ENCODE measurements around the gene TLX2. TPM values are rescaled to one million over a fixed set of nuclear protein-coding genes. Genes with fewer than 3 reads are reported as not detected.
"Not testable (repeated sequence)": the region's sequence is repeated elsewhere in the genome, so short reads cannot be mapped to it uniquely, and the experiment has no call there.

Gene TLX2
- total RNA-seq, 4 donors from 2014 or later, result not detected

DNA sequence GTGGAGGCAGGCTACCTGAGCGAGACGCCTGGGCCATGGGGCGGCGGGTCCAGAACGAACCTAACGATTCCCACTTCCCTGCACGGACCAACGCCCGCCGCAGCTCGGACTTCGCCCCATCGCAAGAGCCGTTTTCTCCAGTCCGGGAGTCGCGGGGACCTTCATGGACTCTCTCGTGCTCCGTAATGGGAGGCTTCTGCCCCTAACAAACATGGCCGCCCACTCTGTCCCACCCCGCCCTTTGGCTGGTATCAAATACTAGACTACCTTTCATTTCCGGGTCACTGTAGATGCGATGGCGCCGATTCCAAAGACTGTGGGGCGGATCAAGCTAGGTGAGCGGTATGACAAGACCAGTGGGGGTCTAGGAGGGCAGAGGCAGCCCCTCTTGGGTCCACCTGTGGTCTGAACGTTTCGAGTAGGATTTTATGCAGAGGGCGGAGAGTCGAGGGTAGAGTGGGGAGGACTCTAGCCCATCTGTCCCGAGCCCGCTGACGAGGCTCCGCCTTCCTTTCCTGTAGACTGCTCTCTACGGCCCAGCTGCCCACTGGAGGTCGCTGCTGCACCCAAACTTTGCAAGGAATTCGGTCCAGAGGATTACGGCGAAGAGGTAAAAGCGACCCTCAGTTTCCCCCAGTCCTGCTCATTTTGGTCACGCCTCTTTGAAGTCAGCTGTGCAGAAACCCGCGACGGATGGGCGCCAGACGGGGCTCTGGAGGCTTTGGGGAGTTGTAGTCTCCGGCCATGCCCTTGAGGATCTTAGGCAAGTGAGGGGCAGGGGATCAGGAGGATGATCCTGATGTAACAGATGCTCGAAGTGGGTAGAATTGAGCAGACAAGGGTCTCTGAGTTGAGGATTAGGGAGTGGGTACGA, 31.2 kb upstream of the TLX2 start, which contains the start of the genes CCDC142 and TTC31:
TSS of gene CCDC142 (minus strand) at position 198 of the 874 bp plus-strand sequence. CDS start at position 37, 161 bp downstream.
TSS of gene TTC31 (plus strand) at position 281 of the 874 bp plus-strand sequence. CDS start at position 296, 15 bp downstream.
- Histone ChIP-seq H3K4me3 (peak within 1 kb of the TSS; percentile 68 to 96 (median 84)), H3K27me3 (no peaks in the 10 kb centered on the region), H3K36me3 (peaks cover 0 to 63% (median 3%) of the 10 kb centered on the region in 3 donors), H3K27ac (peak within 1 kb of the TSS; percentile 88 to 97 (median 90)), H3K9me3 (no peaks in the 10 kb centered on the region), H3K4me1 (peaks cover 21 to 48% (median 24%) of the 10 kb centered on the region in 3 donors)
- WGBS, 2 donors, result 0% methylated on average over 7 to 20 of the region's 50 CpGs
- peak in 1 of 4 donors; percentile 45 for TF ChIP-seq POLR2A (IDR thresholded peaks at IDR 0.05)
- TF ChIP-seq, protein P1, sequence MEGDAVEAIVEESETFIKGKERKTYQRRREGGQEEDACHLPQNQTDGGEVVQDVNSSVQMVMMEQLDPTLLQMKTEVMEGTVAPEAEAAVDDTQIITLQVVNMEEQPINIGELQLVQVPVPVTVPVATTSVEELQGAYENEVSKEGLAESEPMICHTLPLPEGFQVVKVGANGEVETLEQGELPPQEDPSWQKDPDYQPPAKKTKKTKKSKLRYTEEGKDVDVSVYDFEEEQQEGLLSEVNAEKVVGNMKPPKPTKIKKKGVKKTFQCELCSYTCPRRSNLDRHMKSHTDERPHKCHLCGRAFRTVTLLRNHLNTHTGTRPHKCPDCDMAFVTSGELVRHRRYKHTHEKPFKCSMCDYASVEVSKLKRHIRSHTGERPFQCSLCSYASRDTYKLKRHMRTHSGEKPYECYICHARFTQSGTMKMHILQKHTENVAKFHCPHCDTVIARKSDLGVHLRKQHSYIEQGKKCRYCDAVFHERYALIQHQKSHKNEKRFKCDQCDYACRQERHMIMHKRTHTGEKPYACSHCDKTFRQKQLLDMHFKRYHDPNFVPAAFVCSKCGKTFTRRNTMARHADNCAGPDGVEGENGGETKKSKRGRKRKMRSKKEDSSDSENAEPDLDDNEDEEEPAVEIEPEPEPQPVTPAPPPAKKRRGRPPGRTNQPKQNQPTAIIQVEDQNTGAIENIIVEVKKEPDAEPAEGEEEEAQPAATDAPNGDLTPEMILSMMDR (IDR thresholded peaks at IDR 0.05), result peak; percentile 83 to 92 (median 87)
- peak; percentile 86 for DNase-seq
- intact Hi-C loops (cut with DNase I), result loop anchor here (5.0 to 10.0 kb wide), 2 partner anchors 44 to 102 kb away; partner anchors contain the start of genes AUP1, DQX1 and HTRA2

DNA sequence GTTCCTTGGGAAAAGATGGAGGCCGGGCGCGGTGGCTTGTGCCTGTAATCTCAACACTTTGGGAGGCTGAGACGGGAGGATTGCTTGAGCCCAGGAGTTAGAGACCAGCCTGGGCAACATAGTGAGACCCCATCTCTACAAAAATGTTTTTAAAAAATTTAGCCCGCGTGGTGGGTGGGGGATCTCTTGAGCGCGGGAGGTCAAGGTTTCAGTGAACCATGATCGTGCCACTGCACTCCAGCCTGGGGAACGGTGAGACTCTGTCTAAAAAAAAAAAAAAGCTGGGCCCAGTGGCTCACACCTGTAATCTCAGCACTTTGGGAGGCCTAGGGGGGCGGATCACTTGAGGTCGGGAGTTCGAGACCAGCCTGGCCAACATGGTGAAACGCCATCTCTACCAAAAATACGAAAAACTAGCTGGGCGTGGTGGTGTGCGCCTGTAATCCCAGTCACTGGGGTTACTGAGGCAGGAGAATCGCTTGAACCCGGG, 30.5 kb upstream of the TLX2 start:
- H3K27ac ChIP-seq, result peak overlapping the region in 2 of 4 donors; percentile 88 to 93
- not testable (repeated sequence) for H3K9me3 ChIP-seq, DNase-seq, H3K27me3 ChIP-seq
- 81 to 86% methylated on average over 19 of the region's 19 CpGs for whole genome bisulfite sequencing, 2 donors
- H3K4me3 ChIP-seq, result peak overlapping the region; percentile 68 to 96 (median 84)
- H3K4me1 ChIP-seq, result peaks cover 21 to 48% (median 24%) of the 10 kb centered on the region in 3 donors
- H3K36me3 ChIP-seq, result peaks cover 0 to 62% (median 0%) of the 10 kb centered on the region in 3 donors
- intact Hi-C loops (cut with DNase I), result loop anchor here (5.0 to 10.0 kb wide), 2 partner anchors 44 to 101 kb away; partner anchors contain the start of genes AUP1, DQX1 and HTRA2

DNA sequence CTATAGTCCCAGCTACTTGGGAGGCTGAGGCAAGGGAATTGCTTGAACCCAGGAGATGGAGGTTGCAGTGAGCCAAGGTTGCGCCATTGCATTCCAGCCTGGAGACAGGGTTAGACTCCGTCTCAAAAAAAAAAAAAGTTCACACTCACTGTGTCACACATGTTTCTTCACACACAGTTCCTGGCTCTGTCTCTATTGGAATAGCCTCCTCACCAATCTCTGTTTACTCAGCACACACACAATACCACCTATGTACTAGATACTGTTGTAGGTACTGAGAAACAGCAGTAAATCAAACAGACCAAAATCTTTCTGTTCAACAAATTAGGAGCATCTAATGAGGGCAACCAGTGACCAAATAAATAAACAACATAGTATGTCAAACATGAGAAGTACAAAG, 28.1 kb upstream of the TLX2 start:
- Histone ChIP-seq H3K36me3 (peaks cover 9 to 62% (median 9%) of the 10 kb centered on the region in 3 donors), H3K4me1 (peaks cover 17 to 26% (median 17%) of the 10 kb centered on the region in 3 donors), H3K9me3 (no peaks in the 10 kb centered on the region), H3K4me3 (no peak overlapping the region), H3K27ac (no peak overlapping the region), H3K27me3 (no peaks in the 10 kb centered on the region)
- TF ChIP-seq POLR2A (IDR thresholded peaks at IDR 0.05), result no peak
- TF ChIP-seq, protein P1 (IDR thresholded peaks at IDR 0.05), result no peak
- 96 to 100% methylated on average over 1 to 2 of the region's 2 CpGs for WGBS, 2 donors
- intact Hi-C loops (cut with DNase I), result loop anchor here (10.0 kb wide), 1 partner anchor 99 kb away; no protein-coding TSS in a partner anchor
- DNase-seq, result no peak

DNA sequence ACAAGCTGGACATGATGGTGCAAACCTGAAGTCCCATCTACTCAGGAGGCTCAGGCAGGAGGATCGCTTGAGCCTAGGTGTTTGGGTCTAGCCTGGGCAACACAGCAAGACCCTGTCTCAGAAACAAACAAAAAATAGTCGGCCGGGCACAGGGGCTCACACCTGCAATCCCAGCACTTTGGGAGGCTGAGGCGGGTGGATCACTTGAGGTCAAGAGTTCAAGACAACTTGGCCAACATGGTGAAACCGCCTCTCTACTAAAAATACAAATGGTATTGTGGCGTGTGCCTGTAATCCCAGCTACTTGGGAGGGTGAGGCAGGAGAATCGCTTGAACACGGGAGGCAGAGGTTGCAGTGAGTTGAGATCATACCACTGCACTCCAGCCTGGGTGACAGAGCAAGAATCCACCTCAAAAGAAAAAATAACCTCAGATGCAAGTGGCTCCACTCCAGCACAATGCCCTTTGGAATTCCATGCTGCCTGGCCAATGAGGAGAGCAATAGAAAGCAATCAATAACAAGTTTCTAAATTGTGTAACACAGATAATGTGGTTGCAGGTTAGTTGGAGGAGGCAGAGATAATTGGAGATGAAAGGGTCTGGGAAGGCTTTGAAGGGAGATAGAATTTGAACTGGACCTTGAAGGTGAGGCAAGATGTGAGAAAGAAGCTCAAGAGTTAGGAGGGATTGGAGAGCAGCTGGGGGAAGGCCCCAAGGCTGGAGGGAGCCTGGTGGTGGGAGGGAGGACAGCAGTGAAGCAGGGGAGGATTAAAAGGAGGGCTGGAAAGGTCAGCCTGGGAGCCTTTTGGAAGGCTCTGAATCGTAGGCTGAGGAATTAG, 25.4 kb upstream of the TLX2 start:
- 81 to 86% methylated on average over 9 of the region's 9 CpGs for WGBS, 2 donors
- no peak overlapping the region for H3K27ac ChIP-seq
- TF ChIP-seq, protein P1 (IDR thresholded peaks at IDR 0.05), result no peak
- TF ChIP-seq POLR2A (IDR thresholded peaks at IDR 0.05), result no peak
- intact Hi-C loops (cut with DNase I), result loop anchor here (10.0 kb wide), 1 partner anchor 96 kb away; no protein-coding TSS in a partner anchor
- H3K36me3 ChIP-seq, result peaks cover 20 to 87% (median 21%) of the 10 kb centered on the region in 3 donors
- H3K4me3 ChIP-seq, result no peak overlapping the region
- H3K9me3 ChIP-seq, result no peaks in the 10 kb centered on the region
- H3K27me3 ChIP-seq, result no peaks in the 10 kb centered on the region
- H3K4me1 ChIP-seq, result peaks cover under 1 to 8% (median 2%) of the 10 kb centered on the region in 3 donors
- no peak for DNase-seq

DNA sequence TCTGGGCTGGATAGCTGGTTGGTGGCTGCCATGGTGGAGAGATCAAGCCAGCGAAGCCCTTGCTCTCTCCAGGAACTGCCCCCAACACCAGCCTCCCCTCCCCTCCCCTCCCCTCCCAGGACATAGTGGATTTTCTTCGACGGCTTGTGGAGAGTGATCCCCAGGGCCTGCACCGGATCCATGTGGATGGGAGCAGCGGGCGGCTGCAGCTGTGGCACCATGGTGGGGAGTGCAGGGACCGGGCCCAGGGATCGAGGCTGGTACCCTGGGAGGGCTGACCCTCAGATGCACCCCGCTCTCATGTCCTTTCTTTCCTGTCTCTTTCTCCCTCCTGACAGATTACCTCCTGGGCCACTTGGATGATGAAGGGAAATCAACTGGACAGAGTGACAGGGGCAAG, 24.3 kb upstream of the TLX2 start:
- Histone ChIP-seq H3K4me1 (no peaks in the 10 kb centered on the region), H3K9me3 (no peaks in the 10 kb centered on the region), H3K4me3 (no peak overlapping the region), H3K27ac (no peak overlapping the region), H3K27me3 (no peaks in the 10 kb centered on the region), H3K36me3 (peaks cover 20 to 94% (median 21%) of the 10 kb centered on the region in 3 donors)
- 93% methylated on average over 4 to 6 of the region's 9 CpGs for WGBS, 2 donors
- DNase-seq, result no peak
- TF ChIP-seq, protein P1 (IDR thresholded peaks at IDR 0.05), result no peak
- TF ChIP-seq POLR2A (IDR thresholded peaks at IDR 0.05), result no peak
- intact Hi-C loops (cut with DNase I), result loop anchor here (10.0 kb wide), 1 partner anchor 95 kb away; no protein-coding TSS in a partner anchor
